ENCODE results near the gene SLC25A23.
A peak's percentile ranks its signal among the peaks of the same experiment; 100 is the strongest.

Gene SLC25A23

DNA sequence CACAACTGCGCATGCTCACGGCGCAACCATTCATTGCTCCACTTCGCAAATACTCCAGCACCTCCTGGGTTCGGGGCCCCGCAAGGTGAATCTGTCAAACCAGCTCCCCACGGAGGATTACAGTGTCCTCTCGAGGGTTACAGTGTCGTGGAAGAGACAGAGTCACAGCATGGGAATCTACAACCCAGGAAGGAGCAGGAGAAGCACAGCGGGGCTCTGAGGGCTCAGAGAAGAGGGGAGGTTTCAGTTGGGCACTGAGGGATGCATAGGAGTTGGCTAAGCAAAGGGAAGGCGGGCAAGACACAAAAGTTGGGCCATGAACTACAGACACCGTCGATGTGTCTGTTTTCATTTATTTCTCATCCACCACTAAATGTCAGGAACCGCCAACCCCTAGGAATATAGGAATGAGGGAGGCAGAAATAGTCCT is 65.6 kb downstream of the SLC25A23 start:
- DNase-seq, result no peak

DNA sequence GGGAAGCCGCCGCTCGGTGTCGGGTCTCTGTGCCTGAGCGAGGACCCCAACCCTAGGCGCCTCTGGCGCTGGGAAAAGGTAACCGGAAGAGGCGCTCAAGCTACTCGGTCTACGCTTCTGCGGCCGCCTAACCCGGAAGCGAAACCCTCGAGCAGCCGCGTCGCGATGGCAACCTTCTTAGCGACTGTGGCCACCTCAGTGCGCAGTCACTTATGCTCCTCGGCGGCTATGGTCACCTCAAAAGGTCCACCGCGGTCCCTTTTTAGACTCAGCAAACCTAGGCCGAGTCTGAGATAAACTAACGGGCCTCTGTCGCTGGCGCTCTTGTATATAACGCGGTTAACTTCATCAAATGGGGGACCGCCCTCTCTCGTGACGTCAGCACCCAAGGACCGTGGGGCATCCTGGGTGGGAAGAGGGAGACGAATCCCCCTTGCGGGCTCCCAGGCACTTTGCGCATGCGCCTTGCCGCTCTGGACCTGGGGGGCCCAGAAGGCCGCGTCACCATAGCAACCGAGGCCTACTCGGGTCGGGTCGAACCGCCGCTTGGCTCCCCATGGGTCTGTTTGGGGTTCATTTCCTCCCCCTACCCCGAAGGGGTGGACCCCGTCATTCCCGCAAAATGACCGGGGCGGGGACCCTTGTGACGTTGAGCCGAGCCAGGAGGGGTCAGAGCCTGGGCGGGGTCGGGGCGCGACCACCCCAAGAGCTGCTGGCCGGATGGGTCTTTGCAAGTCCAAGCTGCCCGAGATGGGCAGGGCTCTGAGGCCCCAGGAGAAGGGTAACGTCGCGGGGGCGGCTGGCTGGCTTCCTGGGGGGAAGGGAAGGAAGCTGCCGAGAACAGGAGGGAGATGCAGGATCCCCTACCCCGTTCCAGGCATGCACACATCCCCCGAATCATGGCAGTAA is 66.3 kb downstream of the SLC25A23 start, which contains the start of gene GTF2F1:
Gene GTF2F1, minus strand, starts transcription at position 91 of the 909 bp plus-strand sequence. CDS start 169 bp downstream, outside the sequence.
- peak; percentile 22 for DNase-seq

DNA sequence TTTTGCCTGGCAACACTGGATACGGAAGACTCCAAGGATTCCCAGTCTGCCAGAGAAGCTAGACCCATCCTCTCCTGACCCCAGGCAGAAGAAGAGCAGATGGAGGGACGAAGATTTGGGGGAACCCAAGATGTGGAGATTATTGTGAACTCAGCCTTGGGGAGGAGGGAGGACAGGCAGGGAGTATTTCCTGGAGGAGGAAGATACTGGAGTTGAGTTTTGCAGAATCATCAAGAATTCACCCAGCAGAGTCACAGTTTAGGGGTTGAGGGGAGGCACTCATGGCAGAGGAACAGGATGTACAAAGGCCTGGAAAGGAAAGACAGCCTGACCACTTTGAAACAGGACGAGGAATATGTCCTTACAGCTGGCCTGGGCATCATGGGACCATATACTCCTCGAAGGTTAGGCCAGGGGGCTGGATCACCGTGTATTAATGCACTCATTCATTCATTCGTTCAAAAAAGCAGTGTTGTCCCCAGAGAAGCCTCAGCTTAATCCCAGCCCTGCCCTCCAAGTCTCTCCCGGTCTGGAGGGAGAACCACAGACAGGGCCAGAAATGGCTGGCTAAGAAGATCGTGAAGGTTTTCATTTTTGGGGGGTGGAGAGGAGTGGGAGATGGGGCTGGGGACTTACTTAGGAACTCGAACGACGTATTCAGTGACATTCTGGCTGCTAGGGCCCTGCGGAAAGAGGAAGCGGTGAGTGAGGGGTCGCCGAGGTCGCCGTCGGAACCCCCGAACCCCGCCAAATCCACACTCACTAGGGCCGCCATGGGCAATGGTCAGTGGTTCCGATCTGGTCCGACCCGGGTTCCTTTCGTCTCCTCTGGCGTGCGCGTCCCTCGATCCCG is 67.1 kb downstream of the SLC25A23 start:
- DNase-seq, result no peak

All from SIG-M5 (cell line).